CD14-positive monocyte (primary cell): ENCODE results near the gene ADH6. TPM values are rescaled to one million over a fixed set of nuclear protein-coding genes. Genes with fewer than 3 reads are reported as not detected.

Experiments
- DNase-seq, 3 donors: peaks; one replicate each; pipeline ENCODE4 v3.0.0-alpha.2; 2011 to 2022
- H2AFZ ChIP-seq: 2 replicates; pipeline ENCODE4 v1.6.0; 2012; ENCODE audit warnings: mild to moderate bottlenecking, low read depth, low read length, inconsistent platforms; ENCODE audit not compliant: insufficient read depth, poor library complexity, severe bottlenecking
- H3K27ac ChIP-seq, 2 donors: 1 replicate in 1 of 2; 2 replicates in 1 of 2; pipeline ENCODE4 v1.5.1; 2012 to 2013; ENCODE audit warnings: low read length in 2 of 2, control low read depth in 1 of 2, inconsistent platforms in 1 of 2, low read depth in 1 of 2, mild to moderate bottlenecking in 1 of 2
- H3K27me3 ChIP-seq, 2 donors: one replicate each; pipeline versions ENCODE4 v1.6.0 to v1.6.1; 2011 to 2013; ENCODE audit warnings: low read length in 2 of 2; ENCODE audit not compliant: control insufficient read depth in 2 of 2, insufficient read depth in 2 of 2
- H3K36me3 ChIP-seq, 2 donors: replicated peaks in 1 of 2; 1 replicate in 1 of 2; 2 replicates in 1 of 2; pipeline versions ENCODE4 v1.5.1 to v1.6.1; 2012 to 2013; ENCODE audit warnings: low read length in 2 of 2, control low read depth in 1 of 2, inconsistent platforms in 1 of 2, mild to moderate bottlenecking in 1 of 2; ENCODE audit not compliant: insufficient read depth in 2 of 2, control insufficient read depth in 1 of 2
- H3K4me1 ChIP-seq, 2 donors: 1 replicate in 1 of 2; 2 replicates in 1 of 2; pipeline versions ENCODE4 v1.5.1 to v1.6.1; 2012 to 2013; ENCODE audit warnings: low read length in 2 of 2, control low read depth in 1 of 2, inconsistent platforms in 1 of 2, mild to moderate bottlenecking in 1 of 2, moderate library complexity in 1 of 2; ENCODE audit not compliant: insufficient read depth in 2 of 2, control insufficient read depth in 1 of 2
- H3K4me2 ChIP-seq: replicated peaks from 2 replicates; pipeline ENCODE3; 2012; ENCODE audit warnings: low read length, moderate library complexity, mild to moderate bottlenecking; ENCODE audit not compliant: poor library complexity, severe bottlenecking; ENCODE audit errors: extremely low read depth
- H3K4me3 ChIP-seq, 3 experiments: fragments of 200-600 bp in 1 of 3; sonication (generic) in 1 of 3; replicated peaks in 1 of 3; 1 replicate in 2 of 3; 2 replicates in 1 of 3; pipeline ENCODE4 v1.5.1; 2011 to 2013; ENCODE audit warnings: low read length in 3 of 3, mild to moderate bottlenecking in 3 of 3, control low read depth in 2 of 3, low read depth in 2 of 3, inconsistent platforms in 1 of 3, moderate library complexity in 1 of 3
- H3K79me2 ChIP-seq: 2 replicates; pipeline ENCODE4 v1.6.0; 2012; ENCODE audit warnings: mild to moderate bottlenecking, control low read depth, inconsistent platforms, low read length, moderate library complexity; ENCODE audit not compliant: insufficient read depth
- H3K9ac ChIP-seq: 2 replicates; pipeline ENCODE4 v1.6.0; 2017; ENCODE audit warnings: low read length, mild to moderate bottlenecking; ENCODE audit not compliant: insufficient read depth, poor library complexity, severe bottlenecking
- H3K9me3 ChIP-seq, 2 donors: replicated peaks in 1 of 2; 1 replicate in 1 of 2; 2 replicates in 1 of 2; pipeline versions ENCODE4 v1.5.1 to v1.6.1; 2012 to 2013; ENCODE audit warnings: low read length in 2 of 2, control low read depth in 1 of 2; ENCODE audit not compliant: control insufficient read depth in 1 of 2, insufficient read depth in 1 of 2
- H4K20me1 ChIP-seq: 2 replicates; pipeline ENCODE4 v1.6.0; 2012; ENCODE audit warnings: mild to moderate bottlenecking, low read length, control low read depth, moderate library complexity; ENCODE audit not compliant: insufficient read depth
- H3K27ac Mint-ChIP-seq, 7 donors: one replicate each; pipeline ENCODE4 v1.8.0; 2020; ENCODE audit warnings: mild to moderate bottlenecking in 7 of 7, mixed read lengths in 7 of 7, moderate library complexity in 6 of 7, inconsistent platforms in 2 of 7
- H3K27me3 Mint-ChIP-seq, 3 donors: one replicate each; pipeline ENCODE4 v1.8.0; 2021 to 2022; ENCODE audit warnings: low read depth in 3 of 3, mild to moderate bottlenecking in 3 of 3, mixed read lengths in 3 of 3, moderate library complexity in 3 of 3, inconsistent platforms in 1 of 3
- H3K36me3 Mint-ChIP-seq, 2 donors: one replicate each; pipeline ENCODE4 v1.8.0; 2020; ENCODE audit warnings: mixed read lengths in 2 of 2, inconsistent platforms in 1 of 2, mild to moderate bottlenecking in 1 of 2
- H3K4me1 Mint-ChIP-seq: one replicate; pipeline ENCODE4 v1.8.0; 2020; ENCODE audit warnings: mild to moderate bottlenecking, mixed read lengths
- H3K4me3 Mint-ChIP-seq, 2 donors: one replicate each; pipeline ENCODE4 v1.8.0; 2020; ENCODE audit warnings: mild to moderate bottlenecking in 2 of 2, mixed read lengths in 2 of 2, moderate library complexity in 1 of 2
- H3K9me3 Mint-ChIP-seq, 7 donors: one replicate each; pipeline ENCODE4 v1.8.0; 2020 to 2022; ENCODE audit warnings: mixed read lengths in 7 of 7, mild to moderate bottlenecking in 6 of 7, moderate library complexity in 6 of 7, inconsistent platforms in 2 of 7
- CTCF ChIP-seq: fragments of 200-600 bp; IDR thresholded peaks from one replicate; pipeline ENCODE4 v1.8.0; 2022; ENCODE audit warnings: antibody characterized with exemption, mild to moderate bottlenecking
- WGBS: methylation state at CpG from one replicate; pipeline ENCODE4 v1.1.5; 2013; ENCODE audit warnings: missing lambda C conversion rate; ENCODE audit not compliant: insufficient coverage; 5-methylcytosine and 5-hydroxymethylcytosine counted together
- intact Hi-C, 2 donors: fragments of 100-400 bp; cut with micrococcal nuclease; formaldehyde crosslinking; loops; one replicate each; pipeline versions ENCODE4 v1.15.0 to v1.15.1; 2023
- polyA plus RNA-seq, 3 donors: library from polyadenylated mRNA; depleted of rRNA in 1 of 3; unstranded in 2 of 3; stranded (reverse) in 1 of 3; fragments of 300-500 nt in 2 of 3; fragments of >200 nt in 1 of 3; fragmentation: Illumina TruSeq in 2 of 3; gene quantifications; 1 replicate in 2 of 3; 2 replicates in 1 of 3; pipeline ENCODE4 v1.2.3, GENCODE V29; 2012 to 2021

ADH6 gene
- polyA plus RNA-seq, 3 donors = not detected

GRCh38 chr4:99207069-99207743, 11.8 kb downstream of the ADH6 start:
- H3K27me3 ChIP-seq = no peaks in the 10 kb centered on the region
- H3K4me1 Mint-ChIP-seq = no peaks in the 10 kb centered on the region
- no peak overlapping the region for H2AFZ ChIP-seq
- H3K9me3 ChIP-seq = no peaks in the 10 kb centered on the region
- H3K36me3 ChIP-seq = no peaks in the 10 kb centered on the region
- DNase-seq = no peak
- TF ChIP-seq CTCF = no peak
- intact Hi-C loops = no loop called here
- H3K9ac ChIP-seq = no peak overlapping the region
- H3K4me2 ChIP-seq = no peak overlapping the region
- H3K4me3 Mint-ChIP-seq = no peak overlapping the region
- H3K27ac Mint-ChIP-seq = no peak overlapping the region
- H4K20me1 ChIP-seq = no peaks in the 10 kb centered on the region
- H3K4me3 ChIP-seq = no peak overlapping the region
- H3K27me3 Mint-ChIP-seq = no peaks in the 10 kb centered on the region
- 67% methylated on average over 1 of the region's 4 CpGs for WGBS
- H3K9me3 Mint-ChIP-seq = peaks cover 0 to 9% (median 2%) of the 10 kb centered on the region in 7 donors
- H3K4me1 ChIP-seq = no peaks in the 10 kb centered on the region
- no peaks in the 10 kb centered on the region for H3K36me3 Mint-ChIP-seq
- no peaks in the 10 kb centered on the region for H3K79me2 ChIP-seq
- H3K27ac ChIP-seq = no peak overlapping the region

GRCh38 chr4:99205153-99205979, 13.7 kb downstream of the ADH6 start:
- H3K4me1 Mint-ChIP-seq = no peaks in the 10 kb centered on the region
- H4K20me1 ChIP-seq = no peaks in the 10 kb centered on the region
- WGBS = 83% methylated on average over 1 of the region's 5 CpGs

More at GRCh38 chr4:99205153-99205979, 13.7 kb downstream of the ADH6 start:
- H3K27me3 Mint-ChIP-seq = no peaks in the 10 kb centered on the region
- no peak overlapping the region for H3K4me3 Mint-ChIP-seq
- Histone ChIP-seq H3K36me3 (no peaks in the 10 kb centered on the region), H3K9me3 (no peaks in the 10 kb centered on the region), H3K4me1 (no peaks in the 10 kb centered on the region), H3K4me2 (no peak overlapping the region), H3K4me3 (no peak overlapping the region), H3K27me3 (no peaks in the 10 kb centered on the region), H3K9ac (no peak overlapping the region), H3K79me2 (no peaks in the 10 kb centered on the region), H3K27ac (no peak overlapping the region), H2AFZ (no peak overlapping the region)
- H3K36me3 Mint-ChIP-seq = no peaks in the 10 kb centered on the region
- TF ChIP-seq CTCF = no peak
- intact Hi-C loops = no loop called here
- no peak for DNase-seq
- peaks cover 0 to 14% (median 3%) of the 10 kb centered on the region in 7 donors for H3K9me3 Mint-ChIP-seq
- H3K27ac Mint-ChIP-seq = no peak overlapping the region
